K562 (cell line): Measurements from ENCODE around the gene SP2. TPM values are rescaled to one million over a fixed set of nuclear protein-coding genes. Genes with fewer than 3 reads are reported as not detected.
A peak's percentile ranks its signal among the peaks of the same experiment; 100 is the strongest.

Experiments
- COPS2 ChIP-seq: fragments of 450-650 bp; conservative IDR thresholded peaks from 2 replicates; pipeline ENCODE4 v1.6.1; 2016; ENCODE audit warnings: mild to moderate bottlenecking, moderate library complexity
- DDX20 ChIP-seq: fragments of 450-650 bp; IDR thresholded peaks from 2 replicates; pipeline ENCODE4 v1.6.1; 2016; ENCODE audit warnings: missing genetic modification characterization, low read depth, mild to moderate bottlenecking, missing compliant biosample characterization, moderate library complexity
- DLX4 ChIP-seq: fragments of 250-450 bp; sonication (Bioruptor Pico); IDR thresholded peaks from 2 replicates; pipeline ENCODE4 v1.6.1; 2021; ENCODE audit warnings: mild to moderate bottlenecking
- HDGF ChIP-seq: fragments of 450-650 bp; IDR thresholded peaks from 2 replicates; pipeline ENCODE4 v1.6.1; 2016
- HMGXB4 ChIP-seq: sonication (generic); formaldehyde crosslinking; IDR thresholded peaks from 2 replicates; pipeline ENCODE4 v1.8.1; 2023; ENCODE audit warnings: mild to moderate bottlenecking, missing genetic modification reagents
- MAZ ChIP-seq, 2 experiments: fragments of 450-650 bp in 1 of 2; sonication (generic) in 1 of 2; formaldehyde crosslinking; IDR thresholded peaks in 1 of 2; conservative IDR thresholded peaks in 1 of 2; 2 replicates each; pipeline versions ENCODE4 v1.4.0 to v1.5.0; 2020; ENCODE audit warnings: mild to moderate bottlenecking in 1 of 2, missing genetic modification reagents in 1 of 2
- MEF2A ChIP-seq: IDR thresholded peaks from 2 replicates; pipeline ENCODE4 v1.6.1; 2011; ENCODE audit warnings: low read depth, mild to moderate bottlenecking, low read length, moderate library complexity; ENCODE audit not compliant: control insufficient read depth
- MTA2 ChIP-seq: fragments of 450-650 bp; IDR thresholded peaks from 2 replicates; pipeline ENCODE4 v1.6.1; 2016; ENCODE audit warnings: low read depth
- MYNN ChIP-seq, 2 experiments: sonication (generic); formaldehyde crosslinking in 1 of 2; IDR thresholded peaks; 2 replicates each; pipeline versions ENCODE4 v1.5.0 to v1.6.1; 2016 to 2020; ENCODE audit warnings: antibody characterized with exemption in 1 of 2, missing genetic modification reagents in 1 of 2
- NCOA1 ChIP-seq: fragments of 450-650 bp; IDR thresholded peaks from 2 replicates; pipeline ENCODE4 v1.6.1; 2016; ENCODE audit warnings: low read depth
- RUNX1 ChIP-seq: sonication (generic); IDR thresholded peaks from 2 replicates; pipeline ENCODE4 v1.6.1; 2016; ENCODE audit warnings: antibody characterized with exemption, low read depth
- SP1 ChIP-seq: sonication (generic); formaldehyde crosslinking; IDR thresholded peaks from 2 replicates; pipeline ENCODE4 v1.8.1; 2022; ENCODE audit warnings: mild to moderate bottlenecking, missing genetic modification reagents
- STAT5A ChIP-seq: IDR thresholded peaks from 2 replicates; pipeline ENCODE4 v1.6.1; 2012; ENCODE audit warnings: low read length, inconsistent platforms, borderline replicate concordance
- STAT5B ChIP-seq: fragments of 250-450 bp; sonication (Bioruptor Pico); IDR thresholded peaks from 2 replicates; pipeline ENCODE4 v1.8.0; 2021; ENCODE audit warnings: mild to moderate bottlenecking, inconsistent platforms
- TEAD1 ChIP-seq, 2 experiments: fragments of 450-650 bp in 1 of 2; sonication (generic) in 1 of 2; formaldehyde crosslinking; IDR thresholded peaks; 2 replicates each; pipeline versions ENCODE4 v1.4.0 to v1.8.0; 2020 to 2022; ENCODE audit warnings: mild to moderate bottlenecking in 2 of 2, missing genetic modification reagents in 1 of 2
- ZBTB49 ChIP-seq: sonication (generic); formaldehyde crosslinking; IDR thresholded peaks from 2 replicates; pipeline ENCODE4 v1.8.0; 2022; ENCODE audit warnings: missing genetic modification reagents, mild to moderate bottlenecking, borderline replicate concordance
- ZBTB7A ChIP-seq: IDR thresholded peaks from 2 replicates; pipeline ENCODE4 v1.6.1; 2011; ENCODE audit warnings: low read depth, mild to moderate bottlenecking, low read length, moderate library complexity, borderline replicate concordance; ENCODE audit not compliant: control insufficient read depth
- ZC3H8 ChIP-seq: fragments of 450-650 bp; IDR thresholded peaks from 2 replicates; pipeline ENCODE4 v1.6.1; 2017
- ZNF12 ChIP-seq: sonication (generic); formaldehyde crosslinking; IDR thresholded peaks from 2 replicates; pipeline ENCODE4 v1.4.0; 2020; ENCODE audit warnings: mild to moderate bottlenecking, missing genetic modification reagents
- ZNF184 ChIP-seq: sonication (generic); formaldehyde crosslinking; IDR thresholded peaks from 2 replicates; pipeline ENCODE4 v1.5.0; 2020; ENCODE audit warnings: missing genetic modification reagents
- ZNF561 ChIP-seq: fragments of 450-650 bp; formaldehyde crosslinking; conservative IDR thresholded peaks from 2 replicates; pipeline ENCODE4 v1.4.0; 2020; ENCODE audit warnings: mild to moderate bottlenecking, moderate library complexity
- ZNF696 ChIP-seq: fragments of 250-450 bp; sonication (Bioruptor Pico); conservative IDR thresholded peaks from 2 replicates; pipeline ENCODE4 v1.4.0; 2020; ENCODE audit warnings: mild to moderate bottlenecking, moderate library complexity
- polyA plus RNA-seq, 8 experiments: library from polyadenylated mRNA; depleted of rRNA in 4 of 8; stranded (reverse) in 5 of 8; unstranded in 3 of 8; fragments of >200 nt; fragmentation: Nextera tagmentation in 2 of 8; fragmentation: Illumina TruSeq in 1 of 8; extraction: Ambion mirVana in 2 of 8; extraction: Trizol in 1 of 8; gene quantifications; 2 replicates each; pipeline versions ENCODE4 v1.2.1 to v1.2.3, GENCODE V29; 2011 to 2014; ENCODE audit warnings: inconsistent platforms in 1 of 8, missing spikeins in 1 of 8
- total RNA-seq, 7 experiments: library from RNA; depleted of rRNA in 6 of 7; stranded (reverse); fragments of >200 nt in 6 of 7; fragmentation: Illumina TruSeq in 2 of 7; extraction: Trizol in 2 of 7; gene quantifications; 2 replicates each; pipeline versions ENCODE4 v1.2.1 to v1.2.3, GENCODE V29; 2011 to 2021; ENCODE audit warnings: low replicate concordance in 1 of 7

SP2 gene
- total and polyA plus RNA-seq, 9 of the 15 experiments (the other 6 are each of a cell fraction or from before 2014, with no cell fraction given), result 0.77 to 22.3 (median 2.3) TPM

- 0 out of 2 replicates have a peak, but pooled peaks have one; percentile 26 for TF ChIP-seq ZNF12
- TF ChIP-seq MTA2, result peak; percentile 77
- no peak for TF ChIP-seq DLX4 (CRISPR knock-in tag)
- no peak for TF ChIP-seq ZBTB49 (CRISPR knock-in tag)
- TF ChIP-seq MYNN (IDR thresholded peaks at IDR 0.05), result no peak
- TF ChIP-seq MYNN (CRISPR knock-in tag; IDR thresholded peaks at IDR 0.05), result no peak
- TF ChIP-seq MAZ (CRISPR knock-in tag; conservative IDR thresholded peaks at IDR 0.05 in 1 of 2, IDR thresholded peaks at IDR 0.05 in 1 of 2), result peak; percentile 98
- TF ChIP-seq STAT5B (CRISPR knock-in tag), result no peak
- no peak for TF ChIP-seq ZNF696 (CRISPR knock-in tag)
- TF ChIP-seq ZC3H8, result no peak
- no peak for TF ChIP-seq STAT5A
- no peak for TF ChIP-seq HDGF
- no peak for TF ChIP-seq ZNF184 (CRISPR knock-in tag)
- TF ChIP-seq RUNX1, result no peak
- TF ChIP-seq NCOA1, result no peak
- no peak for TF ChIP-seq ZNF561 (CRISPR knock-in tag)
- peak; percentile 90; the same call in 1 of the 2 replicates for TF ChIP-seq ZBTB7A
- TF ChIP-seq SP1 (CRISPR knock-in tag), result peak; percentile 99
- no peak for TF ChIP-seq MEF2A
- no peak for TF ChIP-seq DDX20 (tag)
- 0 out of 4 replicates have a peak, but pooled peaks of 1 of the 2 experiments have one; percentile 40 for TF ChIP-seq TEAD1 (CRISPR knock-in tag; IDR thresholded peaks at IDR 0.05)
- peak; percentile 44; the same call in 1 of the 2 replicates for TF ChIP-seq HMGXB4 (CRISPR knock-in tag)
- no peak for TF ChIP-seq COPS2
These were observed at the start of gene SP2 (continued) for GRCh38 chr17:47895856-47896671.
